COLO668 (cell line): Measurements from ENCODE around the gene GRID2.
"Not testable (repeated sequence)": the region's sequence is repeated elsewhere in the genome, so short reads cannot be mapped to it uniquely, and the experiment has no call there.

Experiments
- DNase-seq: peaks from one replicate; lab custom pipeline; 2025; ENCODE audit not compliant: unreplicated experiment; lab: John Stamatoyannopoulos, UW

GRID2 gene

DNA sequence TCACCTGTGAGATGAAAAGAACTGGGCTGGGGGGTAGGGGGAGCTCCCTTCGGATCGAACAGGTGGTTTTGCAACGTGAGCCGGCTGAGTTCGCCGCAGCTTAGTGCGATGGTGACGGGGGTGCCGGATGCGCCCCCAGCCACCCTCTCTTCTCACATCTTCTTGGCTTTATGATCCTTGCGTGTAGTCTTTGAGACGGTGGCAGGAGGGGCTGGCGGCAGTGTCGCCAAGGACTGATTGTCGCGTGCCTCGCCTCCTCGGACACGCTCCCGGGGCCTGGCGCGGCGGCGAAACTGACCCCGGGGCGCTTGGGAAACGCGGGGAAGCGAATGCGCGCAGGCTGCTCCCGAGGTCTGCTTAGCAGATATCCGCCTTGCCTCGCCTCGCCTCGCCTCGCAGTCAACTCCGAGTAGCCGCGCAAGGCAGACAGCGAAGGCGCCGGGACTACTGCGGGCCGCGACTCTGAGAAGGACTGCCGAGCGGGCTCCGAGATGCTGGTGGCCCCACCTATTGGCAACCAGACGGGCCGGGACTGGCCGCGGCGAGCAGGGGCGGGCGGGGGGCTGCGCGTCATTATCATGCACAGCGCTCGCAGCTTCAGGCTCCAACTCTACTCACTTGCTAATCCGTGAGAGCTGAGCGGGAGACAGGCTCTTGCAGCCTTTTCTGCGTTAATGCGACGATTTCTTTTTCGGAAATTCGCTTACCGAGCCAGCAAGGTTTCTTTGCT, 1.5 kb downstream of the GRID2 start:
- DNase-seq = peak; percentile 65

GRCh38 chr4:92305878-92306520, 2.2 kb downstream of the GRID2 start:
- DNase-seq = no peak

DNA sequence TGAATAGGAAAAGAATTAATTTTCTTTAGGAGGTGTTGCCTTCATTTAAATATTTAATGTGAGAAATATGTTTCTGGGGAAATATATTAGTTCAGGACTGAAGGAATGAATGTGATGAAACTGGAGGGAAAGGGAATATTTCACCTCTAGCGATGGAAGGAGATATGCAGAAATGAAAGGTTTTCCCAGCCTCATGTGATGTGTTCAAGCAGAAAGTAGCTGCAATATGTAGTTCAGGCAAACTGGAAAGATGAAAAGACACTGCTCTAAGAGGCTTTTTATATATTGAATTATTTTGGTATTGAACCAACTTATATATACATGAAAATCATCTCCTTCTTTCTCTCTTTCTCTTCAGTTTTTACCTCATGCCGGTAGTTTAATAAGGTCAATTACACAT, 3.4 kb downstream of the GRID2 start:
- no peak for DNase-seq

DNA sequence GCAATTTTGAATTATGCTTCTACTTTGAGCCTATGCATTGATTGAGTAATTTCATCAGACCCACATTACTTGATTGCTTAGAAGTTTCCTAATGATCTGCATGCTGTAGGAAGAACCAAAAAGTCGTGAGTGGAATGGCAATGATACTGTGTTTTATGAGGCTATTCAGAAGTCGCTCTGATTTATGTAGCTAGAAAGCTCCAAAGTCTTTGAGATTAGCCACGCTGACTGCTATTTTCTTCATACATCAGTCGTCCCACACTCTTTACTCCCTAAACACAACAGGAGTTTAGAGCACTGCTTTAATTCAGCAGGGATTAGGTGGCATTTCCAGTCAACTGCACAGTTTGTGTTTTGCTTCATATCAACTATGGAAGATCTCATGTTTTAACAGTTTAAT, 4.1 kb downstream of the GRID2 start:
- DNase-seq = no peak

DNA sequence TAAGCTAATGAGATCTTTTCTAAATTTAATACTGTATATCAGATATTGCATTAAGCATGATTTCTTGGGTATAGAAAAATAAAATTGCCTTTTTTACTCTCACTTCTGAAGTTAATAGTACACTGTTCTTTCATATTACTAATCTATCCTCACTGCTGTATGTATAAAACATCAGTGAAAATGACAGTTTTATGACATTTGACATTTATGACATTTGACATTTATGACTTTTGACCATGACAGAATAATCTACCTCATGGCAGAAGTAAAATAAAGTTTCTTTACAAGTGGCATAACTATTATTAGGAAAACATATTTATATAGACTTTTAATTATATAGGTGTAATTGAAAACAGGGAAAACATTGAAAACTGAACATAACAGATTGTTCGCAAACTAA, 13.3 kb downstream of the GRID2 start:
- no peak for DNase-seq

DNA sequence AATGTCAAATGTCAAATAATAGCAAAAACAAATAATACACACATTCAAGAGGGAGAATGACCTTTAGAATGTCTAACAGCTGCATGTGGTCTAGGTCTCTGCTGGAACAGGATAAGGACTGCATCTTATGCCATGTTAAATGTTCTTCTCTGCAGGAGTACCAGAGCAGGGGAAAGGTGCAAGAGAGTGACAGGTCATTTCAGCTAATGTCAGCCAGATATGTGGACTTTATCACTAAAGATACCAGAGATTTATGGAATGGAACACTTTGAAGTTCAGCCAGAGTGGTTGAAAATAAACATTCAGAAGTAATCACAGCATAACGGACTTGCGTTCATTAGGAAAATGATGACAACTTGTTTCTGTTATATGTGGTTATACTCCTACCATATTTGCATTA, 24.3 kb downstream of the GRID2 start:
- DNase-seq = no peak

DNA sequence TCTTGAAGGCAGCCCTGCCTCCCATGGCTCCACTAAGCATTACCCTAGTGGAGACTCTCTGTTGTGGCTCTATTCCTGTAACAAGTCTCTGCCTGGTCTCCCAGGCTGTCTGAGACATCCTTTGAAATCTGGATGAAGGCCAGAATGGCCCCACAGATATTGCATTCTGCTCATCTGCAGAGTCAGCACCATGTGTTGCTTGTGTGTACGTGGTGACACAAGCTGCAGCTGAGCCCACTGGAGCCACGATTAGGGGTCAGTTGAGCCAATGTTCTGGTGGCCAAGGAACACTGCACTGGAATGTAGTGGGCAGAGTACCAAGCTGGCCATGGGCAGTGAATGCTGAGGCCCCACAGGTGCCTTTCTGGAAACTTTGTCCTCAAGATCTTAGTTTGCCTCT, 29.2 kb downstream of the GRID2 start:
- no peak for DNase-seq

- no peak for DNase-seq
Measured at GRCh38 chr4:92334716-92335350, 31.1 kb downstream of the GRID2 start.

DNA sequence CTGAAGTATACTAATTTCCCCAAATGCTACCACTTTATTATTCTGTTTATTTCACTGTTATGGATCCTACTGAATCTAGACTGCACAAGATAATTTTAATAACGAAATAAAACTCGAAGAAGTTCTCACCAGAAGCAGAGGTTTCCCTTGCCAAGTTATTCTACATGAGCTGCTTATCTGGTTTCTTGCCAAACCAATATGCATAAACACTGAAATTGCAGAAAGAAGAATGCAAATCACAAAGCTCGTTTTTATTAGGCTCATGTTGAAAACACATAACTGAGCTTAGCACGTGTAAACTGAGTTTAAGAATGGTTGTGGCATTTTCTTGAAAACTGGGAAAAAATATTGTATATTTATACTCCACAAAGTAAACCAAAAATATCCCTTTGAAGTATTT, 35.9 kb downstream of the GRID2 start:
- DNase-seq = no peak

DNA sequence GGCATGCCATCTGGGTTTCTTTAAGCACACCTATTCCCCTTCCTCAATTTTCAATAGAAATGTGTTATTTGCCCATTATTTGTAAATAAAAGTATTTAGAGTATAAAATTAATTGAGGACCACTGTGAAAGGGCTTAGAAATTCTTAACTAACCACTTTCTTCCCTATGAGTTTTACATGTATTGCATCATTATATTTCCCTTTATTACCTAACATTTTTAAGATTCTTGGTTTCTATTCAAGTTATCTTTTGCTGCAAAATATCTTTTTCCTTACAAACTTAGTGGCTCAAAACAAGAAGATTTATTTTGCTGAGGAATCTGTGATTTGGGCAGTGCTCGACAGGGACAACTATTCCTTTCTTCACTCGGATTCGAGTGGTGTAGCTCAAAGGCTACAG, 40.5 kb downstream of the GRID2 start:
- no peak for DNase-seq

DNA sequence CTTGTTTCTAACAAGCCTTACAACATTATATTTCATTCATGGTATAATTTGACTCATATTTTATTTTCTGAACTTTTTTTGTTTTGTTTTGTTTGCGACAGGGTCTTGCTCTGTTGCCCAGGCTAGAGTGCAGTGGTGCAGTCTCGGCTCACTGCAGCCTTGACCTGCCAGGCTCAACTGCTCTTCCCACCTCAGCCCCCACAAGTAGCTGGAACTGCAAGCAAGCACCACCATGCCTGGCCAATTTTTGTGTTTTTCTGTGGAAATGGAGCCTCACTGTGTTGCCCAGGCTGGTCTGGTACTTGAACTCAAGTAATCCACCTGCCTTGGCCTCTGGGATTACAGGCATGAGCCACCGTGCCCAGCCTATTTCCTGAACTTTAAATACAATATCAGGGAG, 42.5 kb downstream of the GRID2 start:
- DNase-seq = no peak

DNA sequence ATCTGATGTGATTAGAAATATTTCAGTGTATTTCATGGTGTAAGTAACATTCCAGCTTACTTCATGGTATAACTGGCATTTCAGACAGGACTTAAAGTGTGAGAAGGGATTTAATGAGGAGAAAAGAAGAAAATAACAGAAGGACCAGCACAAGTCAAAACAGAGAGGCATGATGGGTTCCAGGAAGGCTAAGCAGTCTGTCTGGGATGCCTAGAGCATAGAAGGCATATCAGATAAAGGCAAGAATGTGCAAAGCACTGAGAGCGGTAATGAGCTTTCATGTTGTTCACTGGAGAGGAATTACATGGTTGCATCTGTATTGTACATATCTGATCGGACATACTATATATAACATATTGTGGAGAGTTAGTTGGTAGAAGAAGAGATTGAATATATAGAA, 54.2 kb downstream of the GRID2 start:
- DNase-seq = no peak

GRCh38 chr4:92359491-92359890, 55.7 kb downstream of the GRID2 start:
- no peak for DNase-seq

DNA sequence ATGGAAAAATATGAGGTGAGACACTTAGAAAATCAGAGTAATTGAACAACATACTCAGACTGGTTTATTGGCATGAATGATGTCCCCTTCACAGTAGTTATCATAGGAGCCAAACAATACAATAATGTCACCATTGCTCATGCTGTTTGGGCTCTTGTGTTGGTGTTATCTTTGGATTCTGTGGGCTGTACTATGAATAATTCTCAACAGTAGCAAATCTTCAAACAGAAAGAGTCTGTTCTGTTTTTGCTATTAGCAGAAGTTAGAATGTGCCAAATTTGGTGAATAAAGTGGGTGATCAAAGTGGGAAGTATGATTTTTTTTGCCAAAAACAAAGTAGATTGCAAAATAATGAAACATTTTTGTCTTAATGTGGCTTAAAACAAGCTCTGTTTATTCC, 58.3 kb downstream of the GRID2 start:
- DNase-seq = no peak

GRCh38 chr4:92368653-92369052, 64.9 kb downstream of the GRID2 start:
- DNase-seq = no peak

- DNase-seq = no peak
Measured at GRCh38 chr4:92381616-92382015, 77.8 kb downstream of the GRID2 start.

- no peak for DNase-seq
Measured at GRCh38 chr4:92382128-92382527, 78.4 kb downstream of the GRID2 start.

GRCh38 chr4:92387459-92388069, 83.8 kb downstream of the GRID2 start:
- peak; percentile 3 for DNase-seq

DNA sequence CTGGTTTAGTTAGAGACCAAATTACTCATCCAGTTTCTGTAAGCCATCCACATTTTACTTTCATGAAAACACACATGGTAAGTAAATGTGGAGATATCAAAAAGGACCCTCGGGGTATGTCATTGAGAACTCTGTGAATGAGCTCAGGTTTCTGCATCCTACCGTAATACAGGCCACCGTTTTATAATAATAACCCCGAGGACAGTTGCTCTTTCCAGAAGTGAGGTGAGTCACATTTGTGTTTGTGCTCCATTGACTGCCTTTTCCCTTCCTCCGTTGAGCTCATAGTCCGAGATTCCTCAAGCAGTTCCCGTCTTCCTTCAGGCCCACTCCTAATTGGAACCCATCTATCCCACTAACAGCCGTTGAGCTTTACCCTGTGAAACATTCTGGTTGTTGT, 95.3 kb downstream of the GRID2 start:
- no peak for DNase-seq

GRCh38 chr4:92403525-92403924, 99.8 kb downstream of the GRID2 start:
- DNase-seq = not testable (repeated sequence)

- no peak for DNase-seq
Measured at GRCh38 chr4:92406488-92406887, 102.7 kb downstream of the GRID2 start.

- no peak for DNase-seq
Measured at GRCh38 chr4:92421920-92422319, 118.2 kb downstream of the GRID2 start.
